K562 (cell line): ENCODE results near the gene BAIAP3. TPM values are rescaled to one million over a fixed set of nuclear protein-coding genes. Genes with fewer than 3 reads are reported as not detected.

Source experiments
- ATAC-seq: fragments of 200-7000 bp; cut with Tn5 transposase; 3 replicates; pipeline ENCODE4 v1.9.1; 2020; ENCODE audit warnings: moderate library complexity
- BruUV-seq: library from RNA; stranded (reverse); fragments of 400-500 nt; replicated peaks from 2 replicates; lab custom pipeline; 2021; lab: Mats Ljungman, UMichigan
- CTCF ChIA-PET: fragments of 300-600 bp; formaldehyde crosslinking; extraction: SDS; loops from one replicate; lab custom pipeline; 2021; ENCODE audit warnings: low intra/inter-chr PET ratio; lab: Yijun Ruan, JAX
- POLR2A ChIA-PET: fragments of 300-600, 350-650 bp; sonication (Branson Sonifier 250); formaldehyde crosslinking; extraction: SDS; loops from one replicate; lab custom pipeline; 2021; ENCODE audit warnings: antibody characterized with exemption, inconsistent platforms; lab: Yijun Ruan, JAX
- DNase-seq, 4 experiments: peaks; one replicate each; pipeline versions ENCODE4 v3.0.0 to v3.0.0-alpha.2; 2011 to 2018; ENCODE audit warnings: low spot score in 3 of 4, mixed read lengths in 3 of 4; ENCODE audit errors: extremely low read depth in 1 of 4
- FAIRE-seq: peaks from 2 replicates; lab custom pipeline; 2011; peaks lifted over from hg19 to GRCh38; lab: Jason Lieb, UNC
- H2AFZ ChIP-seq: 2 replicates; pipeline ENCODE4 v1.6.0; 2011; ENCODE audit warnings: low read depth, low read length, control low read depth, inconsistent platforms
- H3K27ac ChIP-seq: fragments of 200-600 bp; 3 replicates; pipeline ENCODE4 v1.8.0; 2011; ENCODE audit warnings: low read depth, mild to moderate bottlenecking, control low read depth, inconsistent platforms, low read length, moderate library complexity, mixed read lengths; ENCODE audit errors: extremely low read depth
- H3K27me3 ChIP-seq, 2 experiments: fragments of 300-600 bp in 1 of 2; 2 replicates in 1 of 2; 3 replicates in 1 of 2; pipeline versions ENCODE4 v1.6.0 to v1.8.0; 2011; ENCODE audit warnings: inconsistent platforms in 2 of 2, low read length in 2 of 2, mild to moderate bottlenecking in 1 of 2, mixed read lengths in 1 of 2, moderate library complexity in 1 of 2; ENCODE audit not compliant: control insufficient read depth in 2 of 2, insufficient read depth in 2 of 2
- H3K36me3 ChIP-seq: fragments of 300-600 bp; 3 replicates; pipeline ENCODE4 v1.8.0; 2011; ENCODE audit warnings: mild to moderate bottlenecking, low read length, inconsistent platforms; ENCODE audit not compliant: control insufficient read depth, insufficient read depth
- H3K4me1 ChIP-seq, 2 experiments: fragments of 200-600 bp in 1 of 2; replicated peaks in 1 of 2; 2 replicates in 1 of 2; 3 replicates in 1 of 2; pipeline versions ENCODE4 v1.5.1 to v1.8.0; 2011; ENCODE audit warnings: inconsistent platforms in 2 of 2, low read length in 2 of 2, mild to moderate bottlenecking in 1 of 2, mixed read lengths in 1 of 2, moderate library complexity in 1 of 2; ENCODE audit not compliant: control insufficient read depth in 2 of 2, insufficient read depth in 2 of 2
- H3K4me2 ChIP-seq: 2 replicates; pipeline ENCODE4 v1.6.1; 2011; ENCODE audit warnings: low read length, control low read depth, inconsistent platforms, mixed read lengths; ENCODE audit not compliant: insufficient read depth
- H3K4me3 ChIP-seq: fragments of 200-600 bp; sonication (generic), shearing (Covaris generic); 2 replicates; pipeline ENCODE4 v1.5.1; 2016; ENCODE audit warnings: control low read depth, inconsistent platforms
- H3K79me2 ChIP-seq: fragments of 200-600 bp; 3 replicates; pipeline ENCODE4 v1.8.0; 2011; ENCODE audit warnings: low read length, inconsistent platforms; ENCODE audit not compliant: control insufficient read depth, insufficient read depth
- H3K9ac ChIP-seq, 2 experiments: 2 replicates each; pipeline versions ENCODE4 v1.6.0 to v1.6.1; 2011; ENCODE audit warnings: low read depth in 2 of 2, low read length in 2 of 2, control low read depth in 1 of 2, inconsistent platforms in 1 of 2, mild to moderate bottlenecking in 1 of 2, mixed read lengths in 1 of 2; ENCODE audit not compliant: insufficient read depth in 1 of 2
- H3K9me1 ChIP-seq: one replicate; pipeline ENCODE4 v1.6.0; 2011; ENCODE audit warnings: inconsistent platforms, mild to moderate bottlenecking, low read length, moderate library complexity; ENCODE audit not compliant: control insufficient read depth, insufficient read depth
- H3K9me3 ChIP-seq: replicated peaks from 2 replicates; pipeline ENCODE4 v1.5.1; 2011; ENCODE audit warnings: low read depth, low read length, inconsistent platforms; ENCODE audit not compliant: control insufficient read depth, insufficient read depth
- H4K20me1 ChIP-seq: replicated peaks from 2 replicates; pipeline ENCODE4 v1.6.1; 2011; ENCODE audit warnings: low read length, inconsistent platforms, mixed read lengths; ENCODE audit not compliant: control insufficient read depth, insufficient read depth
- POLR2G ChIP-seq: fragments of 200-400 bp; formaldehyde crosslinking; IDR thresholded peaks from 2 replicates; pipeline ENCODE4 v1.6.1; 2017; ENCODE audit warnings: low read depth, mild to moderate bottlenecking, antibody characterized with exemption, low read length, moderate library complexity
- RBFOX2 ChIP-seq: fragments of 200-400 bp; formaldehyde crosslinking; IDR thresholded peaks from 2 replicates; pipeline ENCODE4 v1.6.1; 2017; ENCODE audit warnings: low read depth, mild to moderate bottlenecking, low read length, moderate library complexity
- WGBS: fragments of 100-300 bp; shearing (Covaris generic); methylation state at CpG from one replicate; pipeline ENCODE4 v1.1.6; 2016; ENCODE audit warnings: low coverage, mixed read lengths; ENCODE audit not compliant: insufficient coverage; ENCODE audit errors: missing lambda C conversion rate; 5-methylcytosine and 5-hydroxymethylcytosine counted together
- in situ Hi-C: fragments of 300-500 bp; cut with MboI; formaldehyde crosslinking; loops from 4 replicates; pipeline ENCODE4 v1.15.0; 2018; ENCODE audit warnings: inconsistent platforms, mixed read lengths
- intact Hi-C: fragments of 100-400 bp; cut with micrococcal nuclease; formaldehyde crosslinking; loops from 2 replicates; pipeline ENCODE4 v1.14.2; 2022
- polyA plus RNA-seq, 8 experiments: library from polyadenylated mRNA; depleted of rRNA in 4 of 8; stranded (reverse) in 5 of 8; unstranded in 3 of 8; fragments of >200 nt; fragmentation: Nextera tagmentation in 2 of 8; fragmentation: Illumina TruSeq in 1 of 8; extraction: Ambion mirVana in 2 of 8; extraction: Trizol in 1 of 8; gene quantifications; 2 replicates each; pipeline versions ENCODE4 v1.2.1 to v1.2.3, GENCODE V29; 2011 to 2014; ENCODE audit warnings: inconsistent platforms in 1 of 8, missing spikeins in 1 of 8
- total RNA-seq, 7 experiments: library from RNA; depleted of rRNA in 6 of 7; stranded (reverse); fragments of >200 nt in 6 of 7; fragmentation: Illumina TruSeq in 2 of 7; extraction: Trizol in 2 of 7; gene quantifications; 2 replicates each; pipeline versions ENCODE4 v1.2.1 to v1.2.3, GENCODE V29; 2011 to 2021; ENCODE audit warnings: low replicate concordance in 1 of 7
- TF ChIP-seq, protein P1 (sequence below): sonication (generic); formaldehyde crosslinking; IDR thresholded peaks from 2 replicates; pipeline ENCODE4 v1.8.0; 2023; ENCODE audit warnings: mild to moderate bottlenecking, missing genetic modification reagents

The BAIAP3 gene
- total and polyA plus RNA-seq, 9 of the 15 experiments (the other 6 are each of a cell fraction or from before 2014, with no cell fraction given), result 0.03 to 4.5 (median 0.57) TPM; not detected in 1

DNA sequence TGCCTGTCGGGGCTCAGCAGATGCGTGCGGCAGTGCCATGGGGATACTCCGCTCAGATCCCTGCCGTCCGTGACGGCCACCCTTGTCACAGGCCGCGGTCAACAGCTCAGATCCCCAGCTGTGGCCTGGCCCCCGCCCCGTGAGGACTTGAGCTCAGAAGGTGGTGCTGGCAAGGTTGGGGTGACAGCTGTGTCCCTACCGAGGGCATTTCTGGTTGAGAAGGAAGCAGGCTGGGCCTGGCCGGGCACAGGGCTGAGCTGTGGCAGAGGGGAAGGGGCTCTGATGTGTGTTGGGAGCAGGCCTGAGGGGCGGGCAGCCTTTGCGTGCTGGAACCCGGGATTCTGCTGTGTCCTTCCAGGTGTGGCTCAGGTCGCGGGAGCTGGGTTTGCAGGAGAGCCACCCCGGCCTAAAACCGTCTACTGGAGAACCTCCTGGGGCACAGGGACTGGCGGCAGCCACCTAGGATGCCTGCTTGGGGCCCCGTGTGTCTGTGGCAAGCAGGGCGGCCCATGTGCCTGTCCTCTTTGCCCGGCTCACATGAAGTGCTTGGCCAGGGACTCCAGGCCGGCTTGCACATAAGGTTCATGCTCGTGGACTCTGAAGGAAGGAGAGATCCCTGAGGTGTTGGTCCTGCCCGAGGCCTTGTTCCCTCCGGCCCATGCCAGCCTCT, 18.9 kb upstream of the BAIAP3 start:
- Histone ChIP-seq H3K79me2 (peaks cover 66% of the 10 kb centered on the region), H3K27me3 (no peaks in the 10 kb centered on the region), H3K9me1 (peaks cover 22% of the 10 kb centered on the region), H3K36me3 (peaks cover 91% of the 10 kb centered on the region), H3K4me2 (no peak overlapping the region), H2AFZ (no peak overlapping the region), H3K9ac (no peak overlapping the region; a peak in 1 of 4 replicates), H3K4me3 (no peak overlapping the region), H3K27ac (no peak overlapping the region), H3K4me1 (peaks cover 12 to 46% of the 10 kb centered on the region in 2 experiments), H3K9me3 (no peaks in the 10 kb centered on the region), H4K20me1 (peaks cover 50% of the 10 kb centered on the region)
- TF ChIP-seq, protein P1, sequence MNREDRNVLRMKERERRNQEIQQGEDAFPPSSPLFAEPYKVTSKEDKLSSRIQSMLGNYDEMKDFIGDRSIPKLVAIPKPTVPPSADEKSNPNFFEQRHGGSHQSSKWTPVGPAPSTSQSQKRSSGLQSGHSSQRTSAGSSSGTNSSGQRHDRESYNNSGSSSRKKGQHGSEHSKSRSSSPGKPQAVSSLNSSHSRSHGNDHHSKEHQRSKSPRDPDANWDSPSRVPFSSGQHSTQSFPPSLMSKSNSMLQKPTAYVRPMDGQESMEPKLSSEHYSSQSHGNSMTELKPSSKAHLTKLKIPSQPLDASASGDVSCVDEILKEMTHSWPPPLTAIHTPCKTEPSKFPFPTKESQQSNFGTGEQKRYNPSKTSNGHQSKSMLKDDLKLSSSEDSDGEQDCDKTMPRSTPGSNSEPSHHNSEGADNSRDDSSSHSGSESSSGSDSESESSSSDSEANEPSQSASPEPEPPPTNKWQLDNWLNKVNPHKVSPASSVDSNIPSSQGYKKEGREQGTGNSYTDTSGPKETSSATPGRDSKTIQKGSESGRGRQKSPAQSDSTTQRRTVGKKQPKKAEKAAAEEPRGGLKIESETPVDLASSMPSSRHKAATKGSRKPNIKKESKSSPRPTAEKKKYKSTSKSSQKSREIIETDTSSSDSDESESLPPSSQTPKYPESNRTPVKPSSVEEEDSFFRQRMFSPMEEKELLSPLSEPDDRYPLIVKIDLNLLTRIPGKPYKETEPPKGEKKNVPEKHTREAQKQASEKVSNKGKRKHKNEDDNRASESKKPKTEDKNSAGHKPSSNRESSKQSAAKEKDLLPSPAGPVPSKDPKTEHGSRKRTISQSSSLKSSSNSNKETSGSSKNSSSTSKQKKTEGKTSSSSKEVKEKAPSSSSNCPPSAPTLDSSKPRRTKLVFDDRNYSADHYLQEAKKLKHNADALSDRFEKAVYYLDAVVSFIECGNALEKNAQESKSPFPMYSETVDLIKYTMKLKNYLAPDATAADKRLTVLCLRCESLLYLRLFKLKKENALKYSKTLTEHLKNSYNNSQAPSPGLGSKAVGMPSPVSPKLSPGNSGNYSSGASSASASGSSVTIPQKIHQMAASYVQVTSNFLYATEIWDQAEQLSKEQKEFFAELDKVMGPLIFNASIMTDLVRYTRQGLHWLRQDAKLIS (CRISPR knock-in tag), result no peak
- TF ChIP-seq POLR2G (peak; percentile 39), RBFOX2 (peak; percentile 41; the same call in 1 of the 2 replicates)
- intact Hi-C loops, result no loop called here
- DNase-seq, result no peak
- ATAC-seq, result no peak
- FAIRE-seq, result no peak
- CTCF ChIA-PET, result no interaction called here
- no TSS peak for BruUV-seq
- 98% methylated on average over 19 of the region's 28 CpGs for WGBS
- in situ Hi-C loops, result no loop called here
- POLR2A ChIA-PET, result interaction anchor here (0.7 to 2.4 kb wide), 4 partner anchors 9 to 21 kb away, joined by 3 to 15 read pairs (median 3); no protein-coding TSS in a partner anchor
